GM23248 (cell line): ENCODE results near the gene HOXB5.

Experiments
- EZH2 ChIP-seq: fragments of 200-600 bp; sonication (generic); IDR thresholded peaks from 2 replicates; pipeline ENCODE4 v1.6.1; 2018; ENCODE audit warnings: antibody characterized with exemption, mild to moderate bottlenecking; ENCODE audit not compliant: insufficient read depth, poor library complexity, severe bottlenecking
- EZH2phosphoT487 ChIP-seq: fragments of 200-600 bp; sonication (generic); IDR thresholded peaks from 2 replicates; pipeline ENCODE4 v1.6.1; 2018; ENCODE audit warnings: antibody characterized with exemption, moderate library complexity, mild to moderate bottlenecking, low read depth; ENCODE audit not compliant: insufficient read depth

DNA sequence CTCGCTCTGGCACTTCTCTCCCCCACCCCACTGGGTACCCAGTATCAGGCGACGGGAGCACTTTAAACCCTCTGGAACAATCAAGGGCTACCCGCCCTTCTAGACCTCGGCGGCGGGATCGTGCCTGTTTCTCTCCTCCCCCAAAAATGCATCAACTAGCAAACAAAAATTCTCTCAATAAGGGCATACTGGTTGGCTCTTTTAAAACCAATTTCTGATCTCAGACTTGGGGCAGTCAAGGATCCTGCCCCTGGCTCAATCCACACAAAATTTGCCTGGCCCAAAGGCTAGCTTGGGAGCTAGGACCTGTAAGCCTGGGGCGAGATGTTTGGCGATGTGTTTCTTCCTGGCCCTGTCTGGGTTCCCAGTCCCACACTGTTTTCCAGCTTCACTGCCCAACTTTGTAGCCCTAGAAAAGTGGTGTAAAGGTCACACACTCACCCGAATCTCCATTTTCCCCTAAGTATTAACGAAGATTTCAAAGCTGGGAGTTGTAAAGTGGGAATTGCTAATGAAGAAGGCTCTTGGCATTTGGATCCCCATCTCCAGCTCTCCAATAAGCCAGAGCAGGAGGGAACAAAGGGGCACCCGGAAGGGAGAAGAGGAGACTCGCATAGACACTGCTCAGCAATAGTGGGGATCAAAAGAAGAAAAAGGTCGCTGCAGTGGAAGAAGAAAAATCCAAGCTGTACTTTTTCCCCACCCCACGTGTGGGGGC is 34.3 kb downstream of the HOXB5 start:
- TF ChIP-seq EZH2phosphoT487: no peak
- TF ChIP-seq EZH2: no peak
